ENCODE data around the gene MYO1D. TPM values are rescaled to one million over a fixed set of nuclear protein-coding genes. Genes with fewer than 3 reads are reported as not detected.

Gene MYO1D
- total RNA-seq, 1 experiment from 2014 or later: 29.9 TPM

DNA sequence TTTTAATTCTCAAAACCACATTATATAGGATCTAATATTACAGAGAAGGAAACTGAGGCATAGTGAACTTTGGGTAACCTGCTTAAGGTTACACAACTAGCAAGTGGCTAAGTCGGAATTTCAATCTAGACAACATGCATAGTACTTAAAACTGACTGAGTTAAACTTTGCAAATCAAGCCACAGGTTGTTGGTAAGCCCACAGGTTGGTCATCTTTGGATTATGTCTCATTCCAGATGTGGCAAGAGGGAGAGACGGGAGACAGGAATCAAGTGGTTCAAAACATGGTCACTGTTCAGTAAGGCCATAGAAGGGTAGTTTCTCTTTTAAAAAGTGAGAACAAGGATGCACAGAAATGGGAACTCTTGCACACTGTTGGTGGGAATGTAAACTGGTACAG is 57.1 kb downstream of the MYO1D start:
- Mint-ChIP-seq H3K9me3 (no peaks in the 10 kb centered on the region), H3K27ac (no peak overlapping the region), H3K27me3 (ENCODE audit: low read depth) (no peaks in the 10 kb centered on the region; the same call in 1 of the 2 replicates), H3K36me3 (no peaks in the 10 kb centered on the region), H3K4me3 (no peak overlapping the region), H3K4me1 (peaks cover 2% of the 10 kb centered on the region; the same call in 1 of the 2 replicates)
- TF ChIP-seq ATF6 (CRISPR knock-in tag; IDR thresholded peaks at IDR 0.05) (no peak), JUN (CRISPR knock-in tag; IDR thresholded peaks at IDR 0.05) (no peak), ZNF416 (CRISPR knock-in tag; IDR thresholded peaks at IDR 0.05) (no peak), NR2C2 (CRISPR knock-in tag; IDR thresholded peaks at IDR 0.05) (no peak), TEAD4 (CRISPR knock-in tag; IDR thresholded peaks at IDR 0.05) (no peak), NR3C1 (CRISPR knock-in tag; conservative IDR thresholded peaks at IDR 0.05; ENCODE audit: low read depth) (no peak), SP1 (CRISPR knock-in tag; conservative IDR thresholded peaks at IDR 0.05) (no peak), IRF2 (CRISPR knock-in tag; IDR thresholded peaks at IDR 0.05; ENCODE audit: borderline replicate concordance, low read depth) (no peak), NFATC4 (CRISPR knock-in tag; IDR thresholded peaks at IDR 0.05) (no peak), SMAD3 (CRISPR knock-in tag; IDR thresholded peaks at IDR 0.05; ENCODE audit: borderline replicate concordance) (no peak), SOX15 (CRISPR knock-in tag; IDR thresholded peaks at IDR 0.05) (no peak)
- TF ChIP-seq, protein P1, sequence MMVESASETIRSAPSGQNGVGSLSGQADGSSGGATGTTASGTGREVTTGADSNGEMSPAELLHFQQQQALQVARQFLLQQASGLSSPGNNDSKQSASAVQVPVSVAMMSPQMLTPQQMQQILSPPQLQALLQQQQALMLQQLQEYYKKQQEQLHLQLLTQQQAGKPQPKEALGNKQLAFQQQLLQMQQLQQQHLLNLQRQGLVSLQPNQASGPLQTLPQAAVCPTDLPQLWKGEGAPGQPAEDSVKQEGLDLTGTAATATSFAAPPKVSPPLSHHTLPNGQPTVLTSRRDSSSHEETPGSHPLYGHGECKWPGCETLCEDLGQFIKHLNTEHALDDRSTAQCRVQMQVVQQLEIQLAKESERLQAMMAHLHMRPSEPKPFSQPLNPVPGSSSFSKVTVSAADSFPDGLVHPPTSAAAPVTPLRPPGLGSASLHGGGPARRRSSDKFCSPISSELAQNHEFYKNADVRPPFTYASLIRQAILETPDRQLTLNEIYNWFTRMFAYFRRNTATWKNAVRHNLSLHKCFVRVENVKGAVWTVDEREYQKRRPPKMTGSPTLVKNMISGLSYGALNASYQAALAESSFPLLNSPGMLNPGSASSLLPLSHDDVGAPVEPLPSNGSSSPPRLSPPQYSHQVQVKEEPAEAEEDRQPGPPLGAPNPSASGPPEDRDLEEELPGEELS (CRISPR knock-in tag; IDR thresholded peaks at IDR 0.05): no peak
- TF ChIP-seq, protein P2, sequence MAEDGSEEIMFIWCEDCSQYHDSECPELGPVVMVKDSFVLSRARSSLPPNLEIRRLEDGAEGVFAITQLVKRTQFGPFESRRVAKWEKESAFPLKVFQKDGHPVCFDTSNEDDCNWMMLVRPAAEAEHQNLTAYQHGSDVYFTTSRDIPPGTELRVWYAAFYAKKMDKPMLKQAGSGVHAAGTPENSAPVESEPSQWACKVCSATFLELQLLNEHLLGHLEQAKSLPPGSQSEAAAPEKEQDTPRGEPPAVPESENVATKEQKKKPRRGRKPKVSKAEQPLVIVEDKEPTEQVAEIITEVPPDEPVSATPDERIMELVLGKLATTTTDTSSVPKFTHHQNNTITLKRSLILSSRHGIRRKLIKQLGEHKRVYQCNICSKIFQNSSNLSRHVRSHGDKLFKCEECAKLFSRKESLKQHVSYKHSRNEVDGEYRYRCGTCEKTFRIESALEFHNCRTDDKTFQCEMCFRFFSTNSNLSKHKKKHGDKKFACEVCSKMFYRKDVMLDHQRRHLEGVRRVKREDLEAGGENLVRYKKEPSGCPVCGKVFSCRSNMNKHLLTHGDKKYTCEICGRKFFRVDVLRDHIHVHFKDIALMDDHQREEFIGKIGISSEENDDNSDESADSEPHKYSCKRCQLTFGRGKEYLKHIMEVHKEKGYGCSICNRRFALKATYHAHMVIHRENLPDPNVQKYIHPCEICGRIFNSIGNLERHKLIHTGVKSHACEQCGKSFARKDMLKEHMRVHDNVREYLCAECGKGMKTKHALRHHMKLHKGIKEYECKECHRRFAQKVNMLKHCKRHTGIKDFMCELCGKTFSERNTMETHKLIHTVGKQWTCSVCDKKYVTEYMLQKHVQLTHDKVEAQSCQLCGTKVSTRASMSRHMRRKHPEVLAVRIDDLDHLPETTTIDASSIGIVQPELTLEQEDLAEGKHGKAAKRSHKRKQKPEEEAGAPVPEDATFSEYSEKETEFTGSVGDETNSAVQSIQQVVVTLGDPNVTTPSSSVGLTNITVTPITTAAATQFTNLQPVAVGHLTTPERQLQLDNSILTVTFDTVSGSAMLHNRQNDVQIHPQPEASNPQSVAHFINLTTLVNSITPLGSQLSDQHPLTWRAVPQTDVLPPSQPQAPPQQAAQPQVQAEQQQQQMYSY (CRISPR knock-in tag; IDR thresholded peaks at IDR 0.05): no peak
- TF ChIP-seq, protein P3, sequence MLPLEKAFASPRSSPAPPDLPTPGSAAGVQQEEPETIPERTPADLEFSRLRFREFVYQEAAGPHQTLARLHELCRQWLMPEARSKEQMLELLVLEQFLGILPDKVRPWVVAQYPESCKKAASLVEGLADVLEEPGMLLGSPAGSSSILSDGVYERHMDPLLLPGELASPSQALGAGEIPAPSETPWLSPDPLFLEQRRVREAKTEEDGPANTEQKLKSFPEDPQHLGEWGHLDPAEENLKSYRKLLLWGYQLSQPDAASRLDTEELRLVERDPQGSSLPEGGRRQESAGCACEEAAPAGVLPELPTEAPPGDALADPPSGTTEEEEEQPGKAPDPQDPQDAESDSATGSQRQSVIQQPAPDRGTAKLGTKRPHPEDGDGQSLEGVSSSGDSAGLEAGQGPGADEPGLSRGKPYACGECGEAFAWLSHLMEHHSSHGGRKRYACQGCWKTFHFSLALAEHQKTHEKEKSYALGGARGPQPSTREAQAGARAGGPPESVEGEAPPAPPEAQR (CRISPR knock-in tag; IDR thresholded peaks at IDR 0.05): no peak
- TF ChIP-seq, protein P4, sequence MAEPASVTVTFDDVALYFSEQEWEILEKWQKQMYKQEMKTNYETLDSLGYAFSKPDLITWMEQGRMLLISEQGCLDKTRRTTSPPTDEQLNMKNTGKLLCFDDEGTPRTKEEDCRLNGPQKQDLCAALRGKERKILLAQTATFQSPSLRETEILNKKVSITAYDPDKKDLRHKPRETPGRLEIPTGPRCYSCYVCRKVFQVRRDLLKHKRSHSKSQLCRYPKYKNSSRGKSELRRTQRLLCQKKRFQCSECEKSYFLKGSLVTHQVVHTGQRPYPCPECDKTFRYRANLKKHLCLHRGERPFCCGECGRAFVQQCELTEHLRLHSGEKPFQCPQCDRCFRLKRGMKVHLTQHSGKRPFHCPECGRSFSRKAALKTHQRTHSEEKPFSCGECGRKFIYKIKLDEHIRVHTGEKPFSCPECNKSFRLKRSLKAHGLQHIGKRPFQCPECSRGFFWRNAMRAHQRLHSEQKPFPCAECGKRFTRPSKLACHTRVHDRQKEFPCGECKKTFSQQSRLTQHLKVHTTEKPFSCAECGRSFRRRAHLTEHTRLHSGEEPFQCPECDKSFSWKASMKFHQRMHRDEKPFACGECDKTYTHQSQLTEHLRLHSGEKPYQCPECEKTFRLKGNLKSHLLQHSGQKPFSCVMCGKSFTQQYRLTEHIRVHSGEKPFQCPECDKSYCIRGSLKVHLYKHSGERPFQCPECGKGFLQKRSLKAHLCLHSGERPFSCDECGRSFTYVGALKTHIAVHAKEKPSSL (CRISPR knock-in tag; conservative IDR thresholded peaks at IDR 0.05): no peak
- CTCF ChIA-PET: no interaction called here
- no peak for ATAC-seq
- no peak for DNase-seq (ENCODE audit: low spot score)
- POLR2A ChIA-PET: no interaction called here
